HG03439 (cell line): Measurements from ENCODE around the gene JPH4.
A peak's percentile ranks its signal among the peaks of the same experiment; 100 is the strongest.

Source experiments
- ATAC-seq: cut with Tn5 transposase; IDR thresholded peaks from one replicate; pipeline ENCODE4 v1.9.1; 2021; ENCODE audit warnings: mild to moderate bottlenecking, moderate library complexity; ENCODE audit not compliant: unreplicated experiment

Gene JPH4

DNA sequence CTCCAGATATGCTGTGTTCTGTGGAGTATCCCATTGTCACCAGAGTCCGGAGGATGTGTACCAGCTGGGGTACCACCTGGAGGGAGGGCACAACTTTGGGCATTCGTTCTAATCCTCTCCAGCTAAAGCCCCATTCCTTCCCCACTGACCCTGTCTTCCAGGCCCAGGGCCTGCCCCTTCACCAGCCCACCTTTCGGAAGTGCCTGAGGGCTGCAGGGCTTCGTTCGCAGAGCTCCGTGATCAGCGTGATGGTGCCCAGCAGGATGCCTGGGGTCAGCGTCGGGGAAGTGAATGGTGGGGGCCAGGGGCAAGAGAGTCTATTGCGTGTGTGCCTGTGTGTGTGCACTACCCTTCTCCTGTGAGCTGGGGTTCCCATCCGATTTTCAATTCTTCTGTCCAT is 13.0 kb downstream of the JPH4 start:
- ATAC-seq = no peak

DNA sequence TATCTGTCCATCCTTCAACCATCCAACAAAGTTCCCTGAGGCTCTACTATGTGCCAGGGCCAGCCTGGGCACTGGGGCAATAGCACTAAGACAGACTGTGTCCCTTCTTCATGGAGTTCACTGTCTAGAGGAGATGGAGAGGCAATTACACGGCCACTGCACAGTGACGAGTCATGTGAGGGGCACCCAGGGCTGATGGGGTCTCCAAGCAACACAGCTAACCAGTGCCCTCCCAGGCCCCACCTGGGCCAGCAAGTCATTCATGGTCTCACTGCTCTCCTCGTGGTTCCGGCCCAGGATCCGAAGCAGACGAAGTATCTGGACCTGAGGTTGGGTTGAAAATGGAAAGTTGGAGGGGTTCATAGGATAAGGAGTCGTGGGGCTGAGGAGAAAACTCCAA is 13.7 kb downstream of the JPH4 start:
- no peak for ATAC-seq

DNA sequence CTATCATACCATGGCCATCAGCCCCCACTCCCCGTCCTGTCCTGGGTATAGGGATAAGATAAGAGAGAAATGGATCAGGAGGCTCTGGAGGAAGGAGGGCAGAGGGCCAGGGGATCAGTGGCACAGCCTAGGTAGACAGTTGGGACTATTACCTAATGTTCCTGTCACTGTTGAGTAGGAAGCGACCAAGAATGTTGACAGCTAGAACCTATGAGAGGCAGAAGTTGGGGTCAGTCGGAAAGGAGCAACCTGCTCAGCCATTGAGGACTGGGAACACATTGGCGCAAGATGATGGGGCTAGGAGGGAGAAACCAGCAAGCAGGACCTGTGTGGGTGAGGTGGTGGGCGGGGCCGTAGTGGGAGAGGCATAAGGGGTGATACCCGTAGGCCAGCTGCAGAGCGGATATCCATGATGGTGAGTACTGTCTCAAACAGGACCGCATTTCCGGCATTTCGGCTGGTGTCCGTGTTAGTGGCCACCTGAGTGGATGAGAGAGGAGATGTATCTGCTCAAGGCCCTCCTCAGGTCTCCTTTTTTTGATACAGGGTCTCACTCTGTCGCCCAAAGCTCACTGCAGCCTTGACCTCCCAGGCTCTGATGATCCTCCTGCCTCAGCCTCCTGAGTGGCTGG is 14.3 kb downstream of the JPH4 start:
- ATAC-seq = no peak

DNA sequence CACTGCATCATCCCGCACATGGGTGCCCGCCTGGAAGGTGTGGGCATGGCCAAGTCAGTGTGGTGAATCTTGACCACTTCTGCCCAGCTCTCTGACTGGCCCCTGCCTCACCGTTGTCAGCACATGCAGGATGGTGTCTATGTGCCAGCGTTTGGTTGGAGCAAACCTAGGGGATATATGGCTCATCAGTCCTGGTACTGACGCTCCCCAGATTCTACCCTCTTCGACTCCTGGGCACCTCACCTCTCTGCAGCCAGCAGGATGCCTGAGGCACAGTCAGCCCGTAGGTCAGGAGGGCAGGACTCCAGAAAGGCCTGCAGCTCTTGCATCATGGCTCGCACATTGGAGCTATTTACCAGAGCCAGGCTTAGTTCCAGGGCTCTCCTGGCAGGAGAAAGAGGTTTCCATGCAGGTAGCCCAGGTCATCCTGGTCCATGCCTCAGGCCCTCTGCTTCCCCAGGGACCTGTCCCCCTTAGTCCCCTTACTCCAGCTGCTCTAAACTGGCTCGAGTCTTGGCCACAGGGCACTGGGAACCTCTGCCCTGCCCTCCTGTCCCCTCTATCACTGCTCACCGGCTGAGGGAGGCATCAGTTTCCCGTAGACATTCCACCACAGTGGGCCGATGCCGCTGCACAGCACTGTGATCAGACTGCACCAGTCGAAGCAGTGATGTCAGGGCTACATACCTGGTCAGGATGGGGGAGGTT is 15.0 kb downstream of the JPH4 start:
- ATAC-seq = no peak

DNA sequence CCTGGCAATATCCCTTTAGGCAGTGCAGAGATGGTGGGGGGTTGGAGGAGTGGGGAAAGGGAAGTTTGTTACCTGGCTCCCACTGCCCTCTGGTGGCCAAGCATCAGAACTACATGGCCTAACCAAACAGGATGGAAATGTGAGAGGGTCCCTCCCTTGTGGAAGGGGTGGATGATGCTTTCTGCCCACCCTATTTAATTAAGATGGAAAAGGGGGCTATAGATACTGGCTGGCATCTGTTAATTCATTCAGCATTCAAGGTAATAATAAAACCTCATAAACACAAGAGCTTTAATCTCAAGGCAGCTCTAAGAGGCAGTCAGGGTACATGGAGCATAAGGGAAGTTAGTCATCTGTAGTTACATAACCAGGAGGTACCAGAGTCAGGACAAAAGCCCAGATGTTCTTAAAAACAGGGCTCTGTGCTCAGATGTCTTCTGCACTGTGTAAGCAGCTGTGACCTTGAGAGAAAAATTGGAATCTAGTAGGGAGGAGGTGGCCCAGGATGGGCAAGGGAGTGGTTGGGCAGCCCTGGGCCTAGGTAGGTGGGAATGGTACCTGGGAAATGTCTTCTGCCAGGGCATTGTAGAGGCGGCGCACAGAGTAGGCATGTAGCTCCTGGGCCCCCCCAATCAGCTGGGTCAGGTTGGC is 15.6 kb downstream of the JPH4 start:
- no peak for ATAC-seq

DNA sequence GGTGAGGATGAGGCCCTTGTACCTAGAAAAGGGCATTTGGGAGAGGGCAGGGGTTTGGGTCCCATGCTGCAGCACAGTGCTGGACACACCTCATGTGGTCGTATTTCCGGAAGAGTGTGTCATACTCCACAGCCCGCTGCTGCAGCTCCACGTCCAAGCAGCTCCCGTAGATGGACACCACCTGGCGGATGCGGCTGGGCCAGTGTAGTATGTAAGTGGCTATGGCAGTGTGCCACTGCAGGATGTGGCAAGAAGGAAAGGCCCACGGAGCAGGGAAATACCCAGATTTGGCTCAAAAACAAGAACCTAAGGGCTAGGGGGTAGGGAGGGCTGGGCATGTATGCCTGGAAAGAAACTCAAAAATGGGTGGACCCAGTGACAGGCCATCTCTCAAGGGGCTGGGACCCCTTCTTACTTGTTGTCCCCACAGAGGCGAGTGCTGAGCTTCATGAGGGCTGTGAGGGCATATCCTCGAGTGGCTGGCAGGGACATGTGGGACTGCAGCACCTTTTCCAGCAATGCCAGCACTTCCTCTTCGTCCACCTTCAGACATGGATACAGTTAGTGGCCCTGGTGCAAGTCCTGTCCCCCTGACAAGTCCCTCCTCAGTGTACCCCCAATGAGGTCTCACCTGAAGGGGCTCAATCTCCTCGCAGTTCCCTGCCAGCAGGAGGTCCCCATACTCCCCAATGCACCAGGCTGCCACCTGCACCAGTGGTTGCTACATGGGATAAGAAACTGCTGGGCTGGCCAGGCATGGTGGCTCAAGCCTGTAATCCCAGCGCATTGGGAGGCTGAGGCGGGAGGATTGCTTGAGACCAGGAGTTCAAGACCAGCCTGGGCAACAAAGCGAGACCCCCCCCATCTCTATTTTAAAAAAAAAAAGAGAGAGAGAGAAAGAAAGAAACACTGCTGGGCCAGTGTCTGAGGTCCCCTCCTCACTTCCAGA is 16.4 kb downstream of the JPH4 start:
- ATAC-seq = no peak

DNA sequence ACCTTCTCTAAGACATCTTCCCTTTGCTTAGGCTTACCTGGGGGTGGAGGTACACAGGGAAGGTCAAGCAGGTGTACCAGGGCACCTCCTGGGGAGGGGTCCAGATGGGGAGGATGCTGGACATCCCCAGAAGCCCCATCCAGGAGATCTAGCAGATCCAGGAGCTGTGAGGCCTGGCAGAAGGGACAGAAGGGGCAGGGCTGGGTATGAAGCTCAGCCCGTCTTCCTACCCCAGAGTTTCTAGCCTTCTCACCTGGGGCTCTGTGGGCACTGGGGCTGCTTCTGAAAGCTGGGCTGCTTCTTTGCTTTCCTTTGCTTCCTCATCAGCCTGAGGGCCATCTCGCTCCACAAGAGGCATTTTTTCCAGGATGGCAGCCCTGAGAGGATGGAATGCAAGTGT is 17.3 kb downstream of the JPH4 start:
- ATAC-seq = no peak

DNA sequence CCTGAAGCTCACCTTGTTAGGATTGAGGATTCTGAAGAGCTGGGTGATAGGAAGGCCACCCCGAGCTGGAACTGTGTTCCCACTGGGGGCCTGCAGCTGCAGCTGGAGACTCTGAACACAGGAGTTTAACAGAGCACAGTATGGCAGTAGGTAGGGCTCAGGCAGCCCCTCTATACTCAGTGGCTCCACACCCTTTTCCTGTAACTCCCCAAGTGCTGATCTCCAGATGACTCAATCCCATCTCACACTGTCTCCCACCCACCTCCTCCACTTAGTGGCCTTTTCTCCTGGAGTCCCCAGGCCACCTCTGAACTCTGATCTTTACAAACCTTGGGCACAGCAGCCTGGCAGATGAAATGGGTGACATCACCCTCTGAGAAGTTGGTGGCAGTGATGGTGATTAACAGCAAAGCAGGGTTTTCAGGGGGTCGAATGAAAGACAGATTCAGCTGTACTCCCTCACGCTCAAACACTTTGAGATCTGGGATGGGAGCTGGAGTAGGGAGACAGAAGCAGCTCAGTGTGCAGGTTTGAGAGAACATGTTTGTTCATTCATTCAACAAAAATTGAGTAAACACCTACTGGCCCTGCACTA is 18.6 kb downstream of the JPH4 start:
- no peak for ATAC-seq

DNA sequence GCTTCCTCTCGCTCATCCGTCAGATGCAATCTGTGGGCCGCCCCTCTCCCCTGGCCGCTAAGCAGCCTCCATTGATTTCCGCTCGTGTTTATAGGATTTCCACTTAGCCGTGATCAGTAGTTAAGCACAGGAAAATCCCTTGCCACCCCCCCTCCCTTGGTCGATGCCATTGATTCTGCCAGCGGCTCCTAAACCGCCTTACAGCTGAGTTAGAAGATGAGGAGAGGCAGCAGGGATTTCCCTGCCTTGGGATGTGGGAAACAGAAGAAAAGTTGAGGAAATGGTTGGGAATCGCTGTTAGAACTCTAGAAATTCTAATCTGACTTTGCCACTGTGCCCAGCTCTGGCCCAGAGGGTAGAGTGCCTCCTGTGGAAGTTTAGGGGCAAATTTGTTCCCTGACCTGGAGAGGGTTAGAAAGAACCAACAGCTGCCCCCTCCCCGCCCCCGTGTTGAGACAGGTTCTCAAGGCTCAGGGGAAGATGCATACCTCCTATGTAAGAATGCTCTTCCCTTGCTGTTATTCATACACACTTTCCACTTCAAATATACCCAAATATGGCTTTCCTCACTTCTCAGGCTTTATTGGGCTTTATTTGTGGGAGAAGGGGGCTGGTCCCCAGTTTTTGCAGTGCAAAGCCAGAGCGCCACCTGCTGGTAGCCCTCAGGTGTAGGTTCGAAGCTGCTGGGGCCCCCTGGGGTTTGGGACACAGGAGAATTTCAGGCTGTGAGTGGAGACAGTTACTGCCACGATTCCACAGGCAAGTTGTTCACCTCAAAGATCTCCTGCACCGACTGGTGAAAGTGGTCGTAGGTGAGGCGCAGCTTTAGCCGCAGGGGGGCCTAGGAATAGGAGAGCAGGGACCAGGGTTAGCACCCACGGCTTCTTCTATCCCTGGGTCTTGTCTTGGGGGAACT is 19.3 kb downstream of the JPH4 start:
- no peak for ATAC-seq

DNA sequence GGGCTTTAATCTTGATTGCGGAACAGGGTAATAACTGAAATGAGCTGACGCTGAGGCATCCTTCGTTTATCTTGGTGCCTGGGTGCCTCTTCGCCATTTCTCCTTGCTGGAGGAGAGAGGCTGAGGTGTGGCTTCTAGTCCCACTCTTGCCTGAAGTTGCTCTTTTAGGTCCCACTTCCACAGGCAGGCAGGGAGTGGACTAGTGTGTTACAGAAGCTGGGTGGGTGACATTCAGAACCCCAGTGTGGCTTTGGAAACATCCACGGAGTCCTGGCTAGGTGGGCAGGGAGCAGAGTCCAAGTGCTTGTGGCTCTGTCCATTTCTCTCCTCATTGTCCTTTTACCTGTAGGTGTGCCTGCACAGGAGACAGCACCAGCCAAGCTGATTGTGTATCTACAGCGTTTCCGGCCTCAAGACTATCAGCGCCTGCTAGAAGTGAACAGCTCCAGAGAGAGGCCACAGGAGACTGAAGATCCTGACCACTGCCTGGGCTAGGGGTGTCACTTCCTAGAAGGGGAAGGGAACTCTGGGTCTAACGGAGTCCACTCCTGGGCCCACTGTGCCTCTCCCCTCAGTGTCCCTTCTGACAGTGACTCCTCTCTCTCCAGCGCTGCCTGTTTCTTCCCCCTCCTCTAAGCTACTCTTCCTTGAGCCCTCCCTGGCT is 20.1 kb downstream of the JPH4 start:
- no peak for ATAC-seq

GRCh38 chr14:23557946-23558345 is 20.6 kb downstream of the JPH4 start:
- no peak for ATAC-seq

DNA sequence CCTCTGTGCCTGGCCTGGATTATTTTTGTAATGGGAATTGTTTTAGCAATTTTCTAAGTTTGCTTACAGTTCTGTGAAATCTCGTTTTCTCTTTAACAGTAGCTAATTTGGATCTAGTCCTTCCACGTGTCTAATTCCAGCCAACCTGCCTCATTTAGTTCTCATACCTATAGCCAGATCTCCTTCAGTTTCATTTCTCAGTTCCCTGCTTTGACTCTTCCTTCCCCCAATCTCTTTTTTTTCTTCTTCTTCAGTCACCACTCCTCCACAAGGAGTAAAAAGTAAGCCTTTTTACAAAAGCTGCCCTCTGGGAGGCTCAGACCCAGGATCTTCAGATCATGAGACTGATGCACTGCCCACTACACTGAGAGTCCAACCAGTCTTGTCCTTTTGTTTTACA is 21.1 kb downstream of the JPH4 start:
- ATAC-seq = no peak

- ATAC-seq = no peak
These were observed 21.7 kb downstream of the JPH4 start for GRCh38 chr14:23556700-23557440.

- peak; percentile 87 for ATAC-seq
These were observed 22.5 kb downstream of the JPH4 start, which contains the start of gene THTPA for GRCh38 chr14:23555882-23556699. TSS of gene THTPA (plus strand) at chr14:23556271. CDS start at chr14:23556758, 487 bp downstream.

GRCh38 chr14:23555533-23555881 is 23.1 kb downstream of the JPH4 start:
- ATAC-seq = no peak

GRCh38 chr14:23551266-23552028 is 27.1 kb downstream of the JPH4 start, which contains the start of gene ZFHX2:
TSS of gene ZFHX2 (minus strand) at chr14:23551765. CDS start at chr14:23535325, 16,440 bp downstream.
- peak; percentile 46 for ATAC-seq

- no peak for ATAC-seq
These were observed 27.8 kb downstream of the JPH4 start for GRCh38 chr14:23550812-23551265.
